Effector memory CD4-positive, alpha-beta T cell (primary cell): ENCODE measurements around the gene SLC25A1.

ENCODE experiments used
- DNase-seq, 3 donors: peaks; one replicate each; pipeline ENCODE4 v3.0.0-alpha.2; 2020
- H3K27ac ChIP-seq: 2 replicates; pipeline ENCODE4 v1.7.0; 2013; ENCODE audit warnings: mild to moderate bottlenecking, low read length, moderate library complexity; ENCODE audit not compliant: insufficient read depth, poor library complexity, severe bottlenecking
- H3K27me3 ChIP-seq: replicated peaks from 2 replicates; pipeline ENCODE4 v1.7.0; 2013; ENCODE audit warnings: mild to moderate bottlenecking, low read length; ENCODE audit not compliant: insufficient read depth, control insufficient read depth, poor library complexity, severe bottlenecking
- H3K36me3 ChIP-seq: 2 replicates; pipeline ENCODE4 v1.7.0; 2013; ENCODE audit warnings: mild to moderate bottlenecking, low read length, moderate library complexity; ENCODE audit not compliant: control insufficient read depth, insufficient read depth
- H3K4me1 ChIP-seq: 2 replicates; pipeline ENCODE4 v1.7.0; 2013; ENCODE audit warnings: low read length, mild to moderate bottlenecking; ENCODE audit not compliant: control insufficient read depth, insufficient read depth, poor library complexity, severe bottlenecking
- H3K4me3 ChIP-seq: 2 replicates; pipeline ENCODE4 v1.7.0; 2013; ENCODE audit warnings: low read length, low read depth, mild to moderate bottlenecking; ENCODE audit not compliant: insufficient read depth, poor library complexity, severe bottlenecking
- H3K9me3 ChIP-seq: 2 replicates; pipeline ENCODE4 v1.7.0; 2013; ENCODE audit warnings: mild to moderate bottlenecking, low read length, moderate library complexity; ENCODE audit not compliant: control insufficient read depth

SLC25A1 gene

GRCh38 chr22:19137384-19138216, 40.9 kb downstream of the SLC25A1 start:
- no peak for DNase-seq
- Histone ChIP-seq H3K4me3 (no peak overlapping the region), H3K36me3 (peaks cover 90% of the 10 kb centered on the region), H3K27me3 (no peaks in the 10 kb centered on the region), H3K27ac (no peak overlapping the region), H3K4me1 (no peaks in the 10 kb centered on the region), H3K9me3 (no peaks in the 10 kb centered on the region)

GRCh38 chr22:19136915-19137314, 41.6 kb downstream of the SLC25A1 start:
- DNase-seq, result no peak
- no peak overlapping the region for H3K27ac ChIP-seq
- no peak overlapping the region for H3K4me3 ChIP-seq
- no peaks in the 10 kb centered on the region for H3K9me3 ChIP-seq
- H3K4me1 ChIP-seq, result no peaks in the 10 kb centered on the region
- peaks cover 86% of the 10 kb centered on the region for H3K36me3 ChIP-seq
- no peaks in the 10 kb centered on the region for H3K27me3 ChIP-seq

GRCh38 chr22:19134874-19135273, 43.7 kb downstream of the SLC25A1 start:
- Histone ChIP-seq H3K27ac (no peak overlapping the region), H3K36me3 (peaks cover 76% of the 10 kb centered on the region), H3K27me3 (no peaks in the 10 kb centered on the region), H3K9me3 (no peaks in the 10 kb centered on the region), H3K4me1 (no peaks in the 10 kb centered on the region), H3K4me3 (no peak overlapping the region)
- DNase-seq, result no peak

GRCh38 chr22:19134176-19134831, 44.2 kb downstream of the SLC25A1 start:
- H3K4me1 ChIP-seq, result no peaks in the 10 kb centered on the region
- no peak overlapping the region for H3K4me3 ChIP-seq
- no peaks in the 10 kb centered on the region for H3K9me3 ChIP-seq
- no peaks in the 10 kb centered on the region for H3K27me3 ChIP-seq
- no peak for DNase-seq
- no peak overlapping the region for H3K27ac ChIP-seq
- peaks cover 70% of the 10 kb centered on the region for H3K36me3 ChIP-seq

- Histone ChIP-seq H3K27ac (no peak overlapping the region), H3K27me3 (no peaks in the 10 kb centered on the region), H3K36me3 (peaks cover 62% of the 10 kb centered on the region), H3K9me3 (no peaks in the 10 kb centered on the region), H3K4me1 (no peaks in the 10 kb centered on the region), H3K4me3 (no peak overlapping the region)
- no peak for DNase-seq
These were observed 45.0 kb downstream of the SLC25A1 start for GRCh38 chr22:19133561-19133960.

- no peaks in the 10 kb centered on the region for H3K9me3 ChIP-seq
- H3K36me3 ChIP-seq, result peaks cover 55% of the 10 kb centered on the region
- no peak for DNase-seq
- no peak overlapping the region for H3K27ac ChIP-seq
- H3K4me3 ChIP-seq, result no peak overlapping the region
- H3K27me3 ChIP-seq, result no peaks in the 10 kb centered on the region
- no peaks in the 10 kb centered on the region for H3K4me1 ChIP-seq
These were observed 45.7 kb downstream of the SLC25A1 start for GRCh38 chr22:19132693-19133400.

GRCh38 chr22:19132153-19132552, 46.4 kb downstream of the SLC25A1 start:
- H3K27ac ChIP-seq, result no peak overlapping the region
- no peak overlapping the region for H3K4me3 ChIP-seq
- no peaks in the 10 kb centered on the region for H3K27me3 ChIP-seq
- H3K4me1 ChIP-seq, result no peaks in the 10 kb centered on the region
- H3K9me3 ChIP-seq, result no peaks in the 10 kb centered on the region
- no peak for DNase-seq
- H3K36me3 ChIP-seq, result peaks cover 48% of the 10 kb centered on the region

- H3K9me3 ChIP-seq, result no peaks in the 10 kb centered on the region
These were observed 46.9 kb downstream of the SLC25A1 start for GRCh38 chr22:19131685-19132015.

GRCh38 chr22:19130959-19131684, 47.4 kb downstream of the SLC25A1 start, which contains the start of gene TSSK2:
Gene TSSK2 (plus strand): TSS chr22:19131308. CDS start chr22:19131400, 92 bp downstream.
- no peaks in the 10 kb centered on the region for H3K9me3 ChIP-seq
- no peak within 1 kb of the TSS for H3K27ac ChIP-seq
- no peak for DNase-seq
- peaks cover 39% of the 10 kb centered on the region for H3K36me3 ChIP-seq
- H3K27me3 ChIP-seq, result no peaks in the 10 kb centered on the region
- no peaks in the 10 kb centered on the region for H3K4me1 ChIP-seq
- H3K4me3 ChIP-seq, result no peak within 1 kb of the TSS

More at GRCh38 chr22:19131685-19132015, 46.9 kb downstream of the SLC25A1 start:
- peaks cover 43% of the 10 kb centered on the region for H3K36me3 ChIP-seq
- no peak for DNase-seq
- H3K27me3 ChIP-seq, result no peaks in the 10 kb centered on the region
- H3K4me3 ChIP-seq, result no peak overlapping the region
- no peak overlapping the region for H3K27ac ChIP-seq
- H3K4me1 ChIP-seq, result no peaks in the 10 kb centered on the region
